GM19099 (cell line): ENCODE data around the gene ALK.

ENCODE experiments used
- POLR2A ChIP-seq: IDR thresholded peaks from 3 replicates; pipeline ENCODE4 v1.6.1; 2011; ENCODE audit warnings: low read depth; ENCODE audit not compliant: insufficient read length; ENCODE audit errors: extremely low read depth

Gene ALK

DNA sequence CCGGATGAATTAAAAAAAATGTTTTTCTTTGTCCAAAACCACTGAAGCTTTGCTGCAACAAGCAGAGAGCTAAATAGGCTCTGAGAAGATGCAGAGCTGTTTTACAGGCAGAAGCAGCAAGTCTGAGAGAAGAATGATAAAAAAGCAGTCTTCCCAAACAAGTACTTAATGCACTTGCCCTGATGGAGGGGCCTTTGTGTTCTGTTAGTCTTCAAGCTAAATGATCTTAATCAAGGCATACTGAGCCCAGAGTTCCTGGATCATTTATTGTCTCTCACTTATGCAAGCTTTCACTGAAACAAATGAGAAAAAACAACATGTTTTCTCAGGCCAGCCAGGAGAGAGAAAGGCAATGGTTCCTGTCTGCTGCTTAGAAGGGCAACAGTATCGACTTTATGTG, 653.7 kb downstream of the ALK start:
- TF ChIP-seq POLR2A, result no peak

DNA sequence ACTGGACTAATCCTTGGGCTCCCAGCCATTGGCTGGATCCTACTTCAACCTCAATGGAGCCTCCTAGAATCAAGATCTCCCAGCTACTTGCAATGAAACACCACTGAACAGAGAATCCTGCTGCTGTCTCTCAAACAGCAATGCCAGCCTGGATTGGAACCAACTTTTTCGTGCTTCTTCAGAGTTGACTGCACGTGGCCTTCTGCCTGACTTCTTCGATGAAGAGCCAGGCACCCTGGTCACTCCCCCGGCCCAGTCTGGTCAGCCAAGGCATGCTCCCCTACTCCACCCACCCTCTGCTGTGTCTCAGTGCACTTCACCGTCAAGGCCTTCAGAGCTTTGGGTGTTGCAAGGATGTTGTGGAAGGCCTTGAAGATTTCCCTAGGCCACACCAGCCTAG, 657.5 kb downstream of the ALK start:
- no peak for TF ChIP-seq POLR2A

- TF ChIP-seq POLR2A, result no peak
These were observed 658.6 kb downstream of the ALK start for GRCh38 chr2:29262681-29263260.

DNA sequence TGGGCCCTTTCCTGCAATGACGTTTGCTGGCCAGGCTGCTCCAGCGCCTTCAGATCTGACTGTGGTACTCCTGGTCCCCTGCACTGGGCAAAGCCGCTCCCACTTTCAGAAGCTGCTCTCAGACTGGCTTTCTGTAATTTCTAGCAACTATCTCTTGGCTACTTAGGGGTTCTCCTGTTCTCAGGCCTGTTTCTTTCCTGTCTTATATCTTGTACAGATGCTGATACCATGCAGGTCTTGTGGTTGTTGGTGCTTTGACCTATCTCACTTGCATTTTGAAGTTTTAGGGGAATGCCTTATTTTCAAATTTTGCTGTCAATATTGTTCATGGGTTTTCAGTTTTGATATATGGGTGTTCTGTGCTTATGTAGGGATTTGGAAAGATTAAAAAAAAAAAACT, 660.4 kb downstream of the ALK start:
- no peak for TF ChIP-seq POLR2A

- TF ChIP-seq POLR2A, result no peak
These were observed 661.1 kb downstream of the ALK start for GRCh38 chr2:29260142-29260772.

DNA sequence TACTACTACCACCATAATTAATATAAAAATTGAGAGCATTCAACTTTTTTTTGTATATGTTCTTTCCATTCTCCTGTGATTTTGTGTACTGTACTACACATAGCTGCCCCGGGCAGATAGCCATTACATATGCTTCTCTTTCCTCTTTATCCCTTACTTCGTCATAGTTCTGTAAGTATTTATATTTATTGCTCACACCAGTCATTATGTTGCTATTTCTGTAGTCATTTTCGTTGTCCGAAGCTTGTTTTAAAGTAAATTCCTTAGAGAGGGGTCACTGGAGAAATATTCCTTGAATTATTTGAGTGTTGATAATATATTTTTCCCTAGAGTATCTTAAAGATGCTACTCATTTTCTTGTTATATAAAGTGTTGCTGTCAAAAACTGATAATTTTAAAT, 662.2 kb downstream of the ALK start:
- TF ChIP-seq POLR2A, result no peak

GRCh38 chr2:29255004-29255403, 666.4 kb downstream of the ALK start:
- no peak for TF ChIP-seq POLR2A

- TF ChIP-seq POLR2A, result no peak
These were observed 668.4 kb downstream of the ALK start for GRCh38 chr2:29253026-29253425.

- TF ChIP-seq POLR2A, result no peak
These were observed 670.0 kb downstream of the ALK start for GRCh38 chr2:29251406-29251805.

DNA sequence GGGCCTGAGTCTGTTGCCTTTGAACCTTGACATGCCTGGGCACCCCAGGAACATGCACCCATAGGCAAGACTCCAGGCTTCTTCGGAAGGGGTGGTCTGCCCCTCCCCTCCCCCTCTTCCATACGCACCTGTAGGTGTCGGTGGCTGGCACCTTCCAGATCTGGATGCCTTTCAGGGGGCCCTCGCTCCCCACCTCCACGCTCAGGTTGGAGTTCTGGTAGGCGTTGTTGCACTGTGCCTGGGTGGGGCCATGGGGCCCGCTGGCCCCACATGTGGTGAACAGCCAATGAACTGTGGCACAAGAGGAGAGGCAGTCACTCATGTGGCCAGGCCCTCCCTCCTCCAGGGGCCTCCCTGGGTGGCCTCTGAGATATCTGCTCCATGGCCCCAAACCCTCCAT, 670.4 kb downstream of the ALK start:
- TF ChIP-seq POLR2A, result no peak

- TF ChIP-seq POLR2A, result no peak
These were observed 671.6 kb downstream of the ALK start for GRCh38 chr2:29249666-29250253.

GRCh38 chr2:29247336-29247914, 674.0 kb downstream of the ALK start:
- TF ChIP-seq POLR2A, result no peak

DNA sequence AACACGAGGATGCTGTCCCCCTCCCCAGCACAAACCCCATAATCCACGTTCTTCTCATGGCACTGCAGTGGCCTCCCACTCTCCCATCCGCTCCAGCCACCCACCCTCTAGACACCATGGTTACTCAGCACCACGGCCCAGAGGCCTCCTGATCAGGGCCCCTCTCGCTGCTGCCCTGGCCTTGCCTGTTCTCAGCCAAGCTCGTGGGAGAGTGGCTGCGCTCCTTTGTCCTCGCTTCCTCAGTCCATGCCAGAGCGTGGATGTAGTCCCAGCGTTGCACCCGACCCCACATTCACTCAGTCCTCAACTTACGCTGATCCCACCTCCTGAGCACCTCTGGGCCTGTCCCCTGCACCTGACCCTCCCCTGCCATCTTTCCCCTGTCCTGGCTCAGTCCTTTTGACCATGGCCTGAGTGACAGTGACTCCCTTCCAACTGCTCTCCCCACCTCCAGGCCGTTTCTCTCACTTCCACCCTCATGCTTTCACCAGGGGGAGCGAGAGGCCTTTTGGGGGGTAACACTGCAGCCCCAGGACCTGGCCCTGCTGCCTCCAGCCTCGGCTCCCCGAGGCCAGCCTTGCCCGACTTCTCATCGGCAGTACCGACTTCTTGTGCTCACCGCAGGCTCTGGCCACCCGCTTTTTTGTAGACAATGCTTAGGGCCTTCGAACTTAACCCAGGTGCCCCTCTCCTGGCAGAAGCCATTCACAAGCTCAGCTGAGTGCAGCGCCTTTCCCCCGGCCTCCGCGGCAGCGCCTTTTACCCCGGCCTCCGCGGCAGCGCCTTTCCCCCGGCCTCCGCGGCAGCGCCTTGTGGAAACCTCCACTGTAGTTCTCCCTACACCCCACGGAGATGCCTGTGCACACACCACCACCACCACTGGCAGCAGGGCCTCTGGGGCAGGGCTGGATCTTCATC, 674.7 kb downstream of the ALK start:
- TF ChIP-seq POLR2A, result no peak

DNA sequence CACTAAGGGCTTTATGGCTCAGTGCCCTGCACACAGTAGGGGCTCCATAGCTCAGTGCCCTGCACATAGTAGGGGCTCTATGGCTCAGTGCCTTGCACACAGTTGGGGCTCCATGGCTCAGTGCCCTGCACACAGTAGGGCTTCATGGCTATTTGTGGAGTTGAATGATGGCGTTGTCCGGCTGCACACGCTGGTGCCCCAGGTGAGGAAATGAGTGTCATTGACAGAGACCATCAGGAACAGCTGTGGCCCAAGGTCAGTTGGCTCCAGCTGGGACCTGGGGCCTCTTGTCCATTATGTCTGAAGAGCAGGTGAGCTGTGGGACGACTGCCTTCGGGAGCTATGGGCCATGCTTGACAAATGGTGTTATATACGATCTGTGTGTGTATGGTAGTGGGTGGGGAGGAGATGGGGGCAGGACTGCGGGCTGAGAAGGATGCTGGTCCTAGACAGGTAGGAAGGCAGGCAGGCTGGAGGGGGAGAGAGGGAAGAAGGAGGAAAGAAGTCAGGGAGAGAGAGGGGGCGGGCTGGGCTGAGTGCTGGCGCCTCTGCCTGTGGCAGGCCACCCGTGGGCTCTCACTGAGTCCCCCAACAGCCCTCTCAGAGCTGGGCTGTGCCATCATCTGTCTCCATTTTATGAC, 675.5 kb downstream of the ALK start:
- no peak for TF ChIP-seq POLR2A

GRCh38 chr2:29242621-29243375, 678.6 kb downstream of the ALK start:
- TF ChIP-seq POLR2A, result no peak
